HepG2 (cell line): ENCODE measurements around the gene CD7. TPM values are rescaled to one million over a fixed set of nuclear protein-coding genes. Genes with fewer than 3 reads are reported as not detected.
A peak's percentile ranks its signal among the peaks of the same experiment; 100 is the strongest.

Source experiments
- AFF4 ChIP-seq: sonication (generic); formaldehyde crosslinking; IDR thresholded peaks from 2 replicates; pipeline ENCODE4 v1.4.0; 2020; ENCODE audit warnings: missing genetic modification reagents
- KDM5A ChIP-seq: fragments of 200-600 bp; sonication (generic); IDR thresholded peaks from 2 replicates; pipeline ENCODE4 v1.7.0; 2018; ENCODE audit warnings: antibody characterized with exemption, mild to moderate bottlenecking, low read length, borderline replicate concordance
- MIER3 ChIP-seq: IDR thresholded peaks from 2 replicates; pipeline ENCODE4 v1.6.1; 2016; ENCODE audit warnings: missing compliant biosample characterization, borderline replicate concordance
- NFATC3 ChIP-seq: sonication (generic); formaldehyde crosslinking; IDR thresholded peaks from 2 replicates; pipeline ENCODE4 v1.5.1; 2020; ENCODE audit warnings: mild to moderate bottlenecking, missing genetic modification reagents
- PAXIP1 ChIP-seq: sonication (generic); formaldehyde crosslinking; conservative IDR thresholded peaks from 2 replicates; pipeline ENCODE4 v1.4.0; 2020; ENCODE audit warnings: mild to moderate bottlenecking, missing genetic modification reagents, moderate library complexity
- PCBP1 ChIP-seq: fragments of 200-400 bp; formaldehyde crosslinking; IDR thresholded peaks from 2 replicates; pipeline ENCODE4 v1.6.1; 2017; ENCODE audit warnings: mild to moderate bottlenecking, low read depth, low read length, borderline replicate concordance
- PCBP2 ChIP-seq: fragments of 200-400 bp; formaldehyde crosslinking; optimal IDR thresholded peaks from 2 replicates; pipeline ENCODE3; 2018; ENCODE audit warnings: low read length, low read depth; ENCODE audit not compliant: poor library complexity, severe bottlenecking
- PRMT3 ChIP-seq: sonication (generic); formaldehyde crosslinking; IDR thresholded peaks from 2 replicates; pipeline ENCODE4 v1.8.1; 2022; ENCODE audit warnings: low read depth, mild to moderate bottlenecking, moderate library complexity, missing genetic modification reagents, borderline replicate concordance
- SNRNP70 ChIP-seq: fragments of 200-400 bp; formaldehyde crosslinking; IDR thresholded peaks from 2 replicates; pipeline ENCODE4 v1.6.1; 2017; ENCODE audit warnings: mild to moderate bottlenecking, low read depth, low read length, moderate library complexity
- SP1 ChIP-seq, 2 experiments: fragments of 450-650 bp in 1 of 2; sonication (generic) in 1 of 2; formaldehyde crosslinking in 1 of 2; IDR thresholded peaks; 2 replicates each; pipeline versions ENCODE4 v1.4.0 to v1.6.1; 2016 to 2020; ENCODE audit warnings: missing genetic modification reagents in 1 of 2
- UBTF ChIP-seq: sonication (generic); formaldehyde crosslinking; IDR thresholded peaks from 2 replicates; pipeline ENCODE4 v1.4.0; 2020; ENCODE audit warnings: mild to moderate bottlenecking, missing genetic modification reagents
- ZNF343 ChIP-seq: sonication (generic); formaldehyde crosslinking; IDR thresholded peaks from 2 replicates; pipeline ENCODE4 v1.4.0; 2020; ENCODE audit warnings: mild to moderate bottlenecking, missing genetic modification reagents
- ZNF589 ChIP-seq: sonication (generic); formaldehyde crosslinking; conservative IDR thresholded peaks from 2 replicates; pipeline ENCODE4 v1.8.0; 2022; ENCODE audit warnings: mild to moderate bottlenecking, moderate library complexity, missing genetic modification reagents
- ZSCAN25 ChIP-seq: sonication (generic); formaldehyde crosslinking; IDR thresholded peaks from 2 replicates; pipeline ENCODE4 v1.8.0; 2022; ENCODE audit warnings: mild to moderate bottlenecking, missing genetic modification reagents
- polyA plus RNA-seq, 8 experiments: library from polyadenylated mRNA; depleted of rRNA in 3 of 8; stranded (reverse) in 7 of 8; unstranded in 1 of 8; fragments of >200 nt; fragmentation: Illumina TruSeq in 4 of 8; extraction: Trizol in 4 of 8; gene quantifications; 2 replicates each; pipeline versions ENCODE4 v1.2.1 to v1.2.3, GENCODE V29; 2011 to 2016; ENCODE audit warnings: low read depth in 4 of 8, missing spikeins in 1 of 8, mixed read lengths in 1 of 8; ENCODE audit not compliant: insufficient read depth in 1 of 8
- total RNA-seq, 5 experiments: library from RNA; depleted of rRNA; stranded (reverse); fragments of >200 nt; fragmentation: Illumina TruSeq; extraction: Trizol; gene quantifications; 2 replicates each; pipeline ENCODE4 v1.2.3, GENCODE V29; 2016; ENCODE audit warnings: low read depth in 1 of 5
- TF ChIP-seq, protein P1 (sequence below), 2 experiments: sonication (generic) in 1 of 2; formaldehyde crosslinking in 1 of 2; IDR thresholded peaks; 2 replicates each; pipeline versions ENCODE4 v1.5.1 to v1.6.1; 2011 to 2020; ENCODE audit warnings: borderline replicate concordance in 1 of 2, low read depth in 1 of 2, low read length in 1 of 2, mild to moderate bottlenecking in 1 of 2, missing genetic modification reagents in 1 of 2, moderate library complexity in 1 of 2

CD7 gene
- total and polyA plus RNA-seq, 2 of the 13 experiments (the other 11 are each of a cell fraction or from before 2014, with no cell fraction given): 67.6 to 76.4 TPM

- TF ChIP-seq PAXIP1 (peak; percentile 40), UBTF (CRISPR knock-in tag) (peak; percentile 81), SP1 (IDR thresholded peaks at IDR 0.05) (no peak), SP1 (CRISPR knock-in tag; IDR thresholded peaks at IDR 0.05) (no peak; the same call in 1 of the 2 replicates), KDM5A (no peak), PCBP1 (0 out of 2 replicates have a peak, but pooled peaks have one; percentile 17), NFATC3 (CRISPR knock-in tag) (no peak), SNRNP70 (no peak), ZNF589 (CRISPR knock-in tag) (no peak), ZSCAN25 (no peak; the same call in 1 of the 2 replicates), ZNF343 (CRISPR knock-in tag) (0 out of 2 replicates have a peak, but pooled peaks have one; percentile 71), PCBP2 (no peak), PRMT3 (CRISPR knock-in tag) (no peak), MIER3 (CRISPR knock-in tag) (peak; percentile 56; the same call in 1 of the 2 replicates), AFF4 (CRISPR knock-in tag) (no peak)
- TF ChIP-seq, protein P1, sequence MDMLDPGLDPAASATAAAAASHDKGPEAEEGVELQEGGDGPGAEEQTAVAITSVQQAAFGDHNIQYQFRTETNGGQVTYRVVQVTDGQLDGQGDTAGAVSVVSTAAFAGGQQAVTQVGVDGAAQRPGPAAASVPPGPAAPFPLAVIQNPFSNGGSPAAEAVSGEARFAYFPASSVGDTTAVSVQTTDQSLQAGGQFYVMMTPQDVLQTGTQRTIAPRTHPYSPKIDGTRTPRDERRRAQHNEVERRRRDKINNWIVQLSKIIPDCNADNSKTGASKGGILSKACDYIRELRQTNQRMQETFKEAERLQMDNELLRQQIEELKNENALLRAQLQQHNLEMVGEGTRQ (IDR thresholded peaks at IDR 0.05; ENCODE audit: low read depth, low read length): no peak
- TF ChIP-seq, protein P1 (CRISPR knock-in tag; IDR thresholded peaks at IDR 0.05; ENCODE audit: borderline replicate concordance): no peak
Observed at GRCh38 chr17:82351713-82352488, 34.5 kb upstream of the CD7 start (continued).
